H1 (cell line): ENCODE data around the gene ENOX2. TPM values are rescaled to one million over a fixed set of nuclear protein-coding genes. Genes with fewer than 3 reads are reported as not detected.

Experiments
- CTCF ChIA-PET: fragments of 300-600 bp; sonication (Branson Sonifier 250); formaldehyde crosslinking; loops from one replicate; lab custom pipeline; 2021; ENCODE audit not compliant: partially characterized antibody; lab: Charles Lee
- POLR2A ChIA-PET: fragments of 300-600 bp; sonication (Branson Sonifier 250); formaldehyde crosslinking; loops from one replicate; lab custom pipeline; 2021; ENCODE audit warnings: inconsistent platforms; ENCODE audit not compliant: partially characterized antibody; lab: Charles Lee
- DNase-seq, 2 experiments: peaks; one replicate each; pipeline versions ENCODE4 v3.0.0 to v3.0.0-alpha.2; 2010 to 2022; ENCODE audit warnings: low spot score in 2 of 2, low read depth in 1 of 2, mixed read lengths in 1 of 2
- FAIRE-seq: peaks from 2 replicates; lab custom pipeline; 2011; peaks lifted over from hg19 to GRCh38; lab: Jason Lieb, UNC
- H2AFZ ChIP-seq: 2 replicates; pipeline ENCODE4 v1.8.1; 2012; ENCODE audit warnings: low read length, inconsistent platforms
- H2AK5ac ChIP-seq: 2 replicates; pipeline ENCODE4 v1.6.1; 2013; ENCODE audit warnings: low read depth, low read length
- H2BK120ac ChIP-seq: replicated peaks from 2 replicates; pipeline ENCODE3; 2013; ENCODE audit warnings: low read depth, low read length, inconsistent platforms
- H2BK12ac ChIP-seq: 2 replicates; pipeline ENCODE4 v1.6.1; 2013; ENCODE audit warnings: low read depth, low read length
- H2BK15ac ChIP-seq: 2 replicates; pipeline ENCODE4 v1.6.1; 2013; ENCODE audit warnings: low read length
- H2BK20ac ChIP-seq: 2 replicates; pipeline ENCODE4 v1.6.1; 2013; ENCODE audit warnings: low read length
- H2BK5ac ChIP-seq: 2 replicates; pipeline ENCODE4 v1.6.1; 2013; ENCODE audit warnings: low read depth, low read length
- H3K14ac ChIP-seq: 2 replicates; pipeline ENCODE4 v1.6.1; 2013; ENCODE audit warnings: inconsistent platforms; ENCODE audit not compliant: insufficient read length
- H3K18ac ChIP-seq: 2 replicates; pipeline ENCODE4 v1.6.1; 2013; ENCODE audit warnings: low read length; ENCODE audit errors: extremely low read depth
- H3K23ac ChIP-seq: 2 replicates; pipeline ENCODE4 v1.6.1; 2013; ENCODE audit warnings: inconsistent platforms; ENCODE audit not compliant: insufficient read length
- H3K23me2 ChIP-seq: 2 replicates; pipeline ENCODE4 v1.6.1; 2013; ENCODE audit warnings: low read depth, low read length
- H3K27ac ChIP-seq: 2 replicates; pipeline ENCODE4 v1.6.1; 2011; ENCODE audit warnings: low read depth, low read length, inconsistent platforms
- H3K27me3 ChIP-seq, 4 experiments: replicated peaks in 1 of 4; 1 replicate in 1 of 4; 2 replicates in 3 of 4; pipeline versions ENCODE4 v1.6.1 to v1.8.1; 2011 to 2013; ENCODE audit warnings: low read length in 3 of 4, mild to moderate bottlenecking in 3 of 4, inconsistent platforms in 2 of 4, mixed read lengths in 2 of 4, moderate library complexity in 1 of 4; ENCODE audit not compliant: control insufficient read depth in 3 of 4, insufficient read depth in 3 of 4; ENCODE audit errors: extremely low read depth in 1 of 4
- H3K36me3 ChIP-seq, 4 experiments: 2 replicates each; pipeline versions ENCODE4 v1.6.1 to v1.8.1; 2011 to 2013; ENCODE audit warnings: mild to moderate bottlenecking in 4 of 4, low read length in 3 of 4, moderate library complexity in 2 of 4, control low read depth in 1 of 4, inconsistent platforms in 1 of 4; ENCODE audit not compliant: insufficient read depth in 4 of 4, control insufficient read depth in 2 of 4
- H3K4ac ChIP-seq: replicated peaks from 2 replicates; pipeline ENCODE3; 2013; ENCODE audit warnings: low read length, low read depth, mixed read lengths, inconsistent platforms; ENCODE audit not compliant: insufficient read length
- H3K4me1 ChIP-seq, 4 experiments: replicated peaks in 1 of 4; 1 replicate in 1 of 4; 2 replicates in 3 of 4; pipeline versions ENCODE4 v1.6.1 to v1.8.1; 2011 to 2013; ENCODE audit warnings: low read length in 3 of 4, inconsistent platforms in 2 of 4, mixed read lengths in 1 of 4; ENCODE audit not compliant: insufficient read depth in 4 of 4, control insufficient read depth in 3 of 4
- H3K4me2 ChIP-seq, 2 experiments: 2 replicates each; pipeline versions ENCODE4 v1.6.1 to v1.8.1; 2011 to 2013; ENCODE audit warnings: low read depth in 2 of 2, low read length in 2 of 2, control low read depth in 1 of 2, inconsistent platforms in 1 of 2, mild to moderate bottlenecking in 1 of 2; ENCODE audit not compliant: insufficient read depth in 1 of 2
- H3K4me3 ChIP-seq, 4 experiments: fragments of 200-600, 300-600 bp in 1 of 4; sonication (generic), shearing (Covaris generic), sonication (Bioruptor Twin) in 1 of 4; 2 replicates each; pipeline versions ENCODE4 v1.5.1 to v1.8.1; 2011 to 2016; ENCODE audit warnings: low read length in 4 of 4, low read depth in 3 of 4, control low read depth in 2 of 4, inconsistent platforms in 2 of 4, mild to moderate bottlenecking in 2 of 4, mixed read lengths in 1 of 4, moderate library complexity in 1 of 4; ENCODE audit not compliant: insufficient read depth in 2 of 4; ENCODE audit errors: extremely low read depth in 1 of 4
- H3K56ac ChIP-seq: replicated peaks from 2 replicates; pipeline ENCODE3; 2013; ENCODE audit warnings: low read depth, mild to moderate bottlenecking, mixed read lengths, low read length, inconsistent platforms; ENCODE audit not compliant: insufficient read length
- H3K79me1 ChIP-seq: 2 replicates; pipeline ENCODE4 v1.6.1; 2013; ENCODE audit warnings: low read depth, low read length, control low read depth
- H3K79me2 ChIP-seq, 2 experiments: 2 replicates each; pipeline versions ENCODE4 v1.6.1 to v1.8.1; 2012 to 2013; ENCODE audit warnings: low read length in 2 of 2, mild to moderate bottlenecking in 2 of 2, inconsistent platforms in 1 of 2; ENCODE audit not compliant: insufficient read depth in 2 of 2, control insufficient read depth in 1 of 2
- H3K9ac ChIP-seq, 4 experiments: replicated peaks in 1 of 4; 1 replicate in 1 of 4; 2 replicates in 3 of 4; pipeline versions ENCODE4 v1.6.1 to v1.8.1; 2011 to 2013; ENCODE audit warnings: low read depth in 3 of 4, low read length in 3 of 4, control low read depth in 2 of 4, mild to moderate bottlenecking in 2 of 4, moderate library complexity in 2 of 4, inconsistent platforms in 1 of 4; ENCODE audit errors: extremely low read depth in 1 of 4
- H3K9me3 ChIP-seq, 2 experiments: 2 replicates each; pipeline versions ENCODE4 v1.6.1 to v1.8.1; 2012 to 2013; ENCODE audit warnings: mild to moderate bottlenecking in 2 of 2, moderate library complexity in 2 of 2, control low read depth in 1 of 2, inconsistent platforms in 1 of 2, low read depth in 1 of 2, low read length in 1 of 2, mixed read lengths in 1 of 2; ENCODE audit not compliant: insufficient read depth in 2 of 2
- H4K20me1 ChIP-seq, 2 experiments: replicated peaks in 1 of 2; 2 replicates each; pipeline versions ENCODE3 to v1.8.1; 2011 to 2013; ENCODE audit warnings: inconsistent platforms in 2 of 2, low read length in 2 of 2, mild to moderate bottlenecking in 1 of 2; ENCODE audit not compliant: insufficient read depth in 2 of 2, control insufficient read depth in 1 of 2
- H4K5ac ChIP-seq: 2 replicates; pipeline ENCODE4 v1.6.1; 2013; ENCODE audit warnings: low read length, low read depth, mixed read lengths, inconsistent platforms; ENCODE audit not compliant: insufficient read length
- H4K8ac ChIP-seq: 2 replicates; pipeline ENCODE4 v1.8.0; 2013; ENCODE audit warnings: mild to moderate bottlenecking, moderate library complexity, low read length, inconsistent platforms; ENCODE audit not compliant: insufficient read depth; ENCODE audit errors: extremely low read depth
- H4K91ac ChIP-seq: replicated peaks from 2 replicates; pipeline ENCODE3; 2013; ENCODE audit warnings: low read length, mixed read lengths, inconsistent platforms; ENCODE audit not compliant: insufficient read length
- BRCA1 ChIP-seq: IDR thresholded peaks from 2 replicates; pipeline ENCODE4 v1.6.1; 2012; ENCODE audit warnings: low read depth, low read length, improper control_type of control experiment
- POU5F1 ChIP-seq: IDR thresholded peaks from 2 replicates; pipeline ENCODE4 v1.6.1; 2011; ENCODE audit warnings: low read depth, mild to moderate bottlenecking, low read length, moderate library complexity
- RXRA ChIP-seq: IDR thresholded peaks from 2 replicates; pipeline ENCODE4 v1.6.1; 2011; ENCODE audit warnings: low read depth, mild to moderate bottlenecking, low read length, moderate library complexity; ENCODE audit not compliant: insufficient read depth
- WGBS, 2 experiments: shearing (Covaris generic) in 1 of 2; methylation state at CpG; one replicate each; pipeline versions ENCODE4 v1.1.6 to v1.1.7; 2013 to 2015; ENCODE audit warnings: low lambda C conversion rate in 2 of 2, mixed read lengths in 2 of 2, inconsistent platforms in 1 of 2, low coverage in 1 of 2, missing lambda C conversion rate in 1 of 2; ENCODE audit not compliant: insufficient replicate concordance in 2 of 2, insufficient coverage in 1 of 2, insufficient read length in 1 of 2; ENCODE audit errors: extremely low coverage in 1 of 2, missing lambda C conversion rate in 1 of 2; 5-methylcytosine and 5-hydroxymethylcytosine counted together
- polyA plus RNA-seq, 7 experiments: library from polyadenylated mRNA; depleted of rRNA in 3 of 7; stranded (reverse) in 5 of 7; unstranded in 2 of 7; fragments of >200 nt in 5 of 7; fragments of 200-250 nt in 2 of 7; gene quantifications; 1 replicate in 5 of 7; 2 replicates in 1 of 7; 4 replicates in 1 of 7; pipeline versions ENCODE4 v1.2.1 to v1.2.3, GENCODE V29; 2011 to 2013; ENCODE audit warnings: missing spikeins in 2 of 7, mixed read lengths in 2 of 7
- total RNA-seq: library from RNA; stranded (reverse); fragmentation: NEBNext Ultra II Directional; extraction: Animal tissue kit (Norgen Biotek cat#: 25700); gene quantifications from 2 replicates; pipeline ENCODE4 v1.2.1, GENCODE V29; 2021

Gene ENOX2
- total and polyA plus RNA-seq, 2 of the 8 experiments (the other 6 are each of a cell fraction or from before 2014, with no cell fraction given), result 4.5 to 12.3 TPM

- no peaks in the 10 kb centered on the region for H3K36me3 ChIP-seq
- H2BK15ac ChIP-seq, result no peak overlapping the region
- no peaks in the 10 kb centered on the region for H3K27me3 ChIP-seq
- no peaks in the 10 kb centered on the region for H3K79me2 ChIP-seq
- no peak for TF ChIP-seq RXRA
- TF ChIP-seq BRCA1, result no peak
- no peak for TF ChIP-seq POU5F1
- no peaks in the 10 kb centered on the region for H3K23me2 ChIP-seq
- no peak for FAIRE-seq
- H3K56ac ChIP-seq, result no peak overlapping the region
- H3K4ac ChIP-seq, result no peak overlapping the region
- no peak overlapping the region for H2BK120ac ChIP-seq
- H3K23ac ChIP-seq, result no peak overlapping the region
- CTCF ChIA-PET, result interaction anchor here (1.3 kb wide), 1 partner anchor 10 kb away, joined by 3 read pairs; no protein-coding TSS in a partner anchor
- no peaks in the 10 kb centered on the region for H3K79me1 ChIP-seq
- no peaks in the 10 kb centered on the region for H3K9me3 ChIP-seq
- H3K4me2 ChIP-seq, result no peak overlapping the region
- H3K14ac ChIP-seq, result no peak overlapping the region
- no peak overlapping the region for H3K18ac ChIP-seq
- H3K9ac ChIP-seq, result no peak overlapping the region
- H2BK5ac ChIP-seq, result no peak overlapping the region
- H2BK20ac ChIP-seq, result no peak overlapping the region
- H4K20me1 ChIP-seq, result no peaks in the 10 kb centered on the region
- H3K4me1 ChIP-seq, result no peaks in the 10 kb centered on the region
- POLR2A ChIA-PET, result no interaction called here
- no peak overlapping the region for H2BK12ac ChIP-seq
- no peak overlapping the region for H4K5ac ChIP-seq
- no peak overlapping the region for H3K4me3 ChIP-seq
- H3K27ac ChIP-seq, result no peak overlapping the region
- no peak for DNase-seq
- H2AK5ac ChIP-seq, result no peak overlapping the region
- H4K91ac ChIP-seq, result no peak overlapping the region
- WGBS, 2 experiments, result 100% methylated on average over 1 of the region's 1 CpG; no CpG with 5 or more reads in 1 of the 2 experiments
- H2AFZ ChIP-seq, result no peak overlapping the region
- no peak overlapping the region for H4K8ac ChIP-seq
Observed at GRCh38 chrX:130799393-130799792, 103.6 kb downstream of the ENOX2 start.
